Suppressor macrophage treated with lipopolysaccharide for 1 hour (primary cell): ENCODE results near the gene AIM2.
A peak's percentile ranks its signal among the peaks of the same experiment; 100 is the strongest.

Source experiments
- DNase-seq, 3 donors: peaks; one replicate each; pipeline ENCODE4 v3.0.0-alpha.2; 2020 to 2022

AIM2 gene

GRCh38 chr1:159014003-159014571 is 62.5 kb downstream of the AIM2 start:
- peak; percentile 15 to 41 (median 20) for DNase-seq

- DNase-seq, result peak; percentile 66 to 92 (median 73)
Measured at GRCh38 chr1:159012495-159012894, 64.1 kb downstream of the AIM2 start.
